GM21723 (cell line): Measurements from ENCODE around the gene PLPPR1.
A peak's percentile ranks its signal among the peaks of the same experiment; 100 is the strongest.
"Not testable (repeated sequence)": the region's sequence is repeated elsewhere in the genome, so short reads cannot be mapped to it uniquely, and the experiment has no call there.

Experiments used
- ATAC-seq: cut with Tn5 transposase; IDR thresholded peaks from one replicate; pipeline ENCODE4 v1.9.1; 2021; ENCODE audit warnings: mild to moderate bottlenecking, moderate library complexity; ENCODE audit not compliant: unreplicated experiment

Gene PLPPR1

DNA sequence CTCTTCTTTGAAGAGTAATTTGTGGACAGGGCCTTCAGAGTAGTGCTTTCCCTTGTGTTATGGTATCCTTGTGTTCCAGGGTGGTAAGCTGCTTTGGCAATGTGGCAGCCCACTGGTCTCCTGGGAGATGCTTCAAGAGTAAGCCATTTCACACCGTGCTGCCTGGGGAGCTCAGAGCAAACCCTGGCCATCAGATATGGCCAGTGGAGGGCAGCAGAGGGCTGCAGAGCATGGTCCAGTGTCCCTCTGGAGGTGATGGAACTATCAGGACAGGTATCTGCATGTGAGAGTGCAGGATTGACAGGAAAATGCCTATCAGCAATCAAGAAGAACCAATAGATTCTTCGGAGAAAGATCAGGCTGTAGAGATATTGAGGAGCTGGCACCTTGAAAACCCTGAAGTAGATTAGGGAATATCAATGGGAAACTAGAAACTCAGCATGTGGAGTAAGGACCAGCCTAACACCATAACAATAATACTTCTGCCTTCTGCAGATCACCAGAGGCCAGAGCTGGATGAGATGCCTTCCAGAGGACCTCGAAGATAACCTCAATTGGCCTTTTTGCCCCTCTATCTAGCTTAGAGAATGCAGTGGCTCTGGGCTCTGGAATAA lies 90.8 kb downstream of the PLPPR1 start:
- peak; percentile 87 for ATAC-seq

DNA sequence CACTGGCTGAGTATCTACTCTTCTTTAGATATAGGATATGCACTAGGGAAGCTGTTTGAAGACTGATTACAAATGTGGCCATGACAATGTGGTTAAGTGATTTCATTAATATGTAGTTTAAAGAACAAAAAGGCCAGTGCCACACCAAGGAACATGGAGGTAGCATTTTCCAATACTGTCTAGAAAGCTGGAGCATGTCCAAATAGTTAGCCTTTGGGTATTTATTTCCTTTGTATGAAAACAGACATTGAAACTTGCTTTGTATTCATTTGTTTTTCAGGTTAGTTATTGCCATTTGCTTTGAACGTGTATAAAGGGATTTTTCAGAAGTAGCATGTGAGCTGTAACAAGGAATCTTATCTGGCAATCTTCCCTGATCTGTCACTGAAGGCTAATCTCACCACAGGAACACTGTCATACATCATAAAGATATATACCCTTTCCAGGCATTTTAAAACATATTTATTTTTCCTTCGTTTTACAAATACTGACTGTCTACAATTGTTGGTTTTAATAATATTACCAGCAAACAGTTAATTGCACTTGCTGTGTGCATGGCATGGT lies 93.4 kb downstream of the PLPPR1 start:
- ATAC-seq, result no peak

DNA sequence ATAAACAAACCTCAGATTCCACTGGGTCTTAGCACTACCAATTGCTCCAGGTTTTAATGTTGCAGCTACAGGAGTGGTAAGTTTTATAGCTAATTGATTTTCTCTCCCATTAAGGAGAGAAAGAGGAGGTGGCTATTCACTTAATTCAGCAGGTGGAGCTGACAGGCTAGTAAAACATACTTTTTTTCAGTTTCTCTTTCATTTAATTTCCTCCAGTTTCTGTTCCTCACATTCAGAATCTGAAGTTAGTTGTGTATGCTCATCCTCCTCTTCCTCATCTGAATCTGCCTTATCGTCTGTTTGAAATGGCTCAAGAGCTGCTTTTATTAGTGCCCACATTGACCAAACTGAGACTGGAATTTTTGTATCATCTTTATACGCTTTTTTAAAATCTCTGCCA lies 98.0 kb downstream of the PLPPR1 start:
- ATAC-seq, result peak; percentile 91

DNA sequence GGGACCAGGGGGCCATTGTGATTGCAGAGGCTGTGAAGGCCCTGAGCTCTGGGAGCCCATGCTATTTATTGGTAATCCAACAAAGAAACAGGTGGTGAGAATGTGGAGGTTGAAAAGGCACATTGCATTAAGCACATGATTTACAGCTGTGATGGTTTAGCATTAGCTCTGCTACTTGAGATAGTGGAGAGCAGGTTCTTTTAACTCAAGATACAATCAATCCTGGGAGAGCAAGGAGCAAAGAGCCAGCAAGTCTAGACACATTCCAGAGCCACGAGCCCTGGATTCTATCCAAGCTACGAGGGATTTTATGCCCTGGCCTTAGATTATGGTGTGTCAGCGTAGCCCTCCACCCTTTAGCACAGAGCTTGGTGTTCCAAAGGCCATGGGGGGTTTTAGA lies 98.8 kb downstream of the PLPPR1 start:
- ATAC-seq, result not testable (repeated sequence)

DNA sequence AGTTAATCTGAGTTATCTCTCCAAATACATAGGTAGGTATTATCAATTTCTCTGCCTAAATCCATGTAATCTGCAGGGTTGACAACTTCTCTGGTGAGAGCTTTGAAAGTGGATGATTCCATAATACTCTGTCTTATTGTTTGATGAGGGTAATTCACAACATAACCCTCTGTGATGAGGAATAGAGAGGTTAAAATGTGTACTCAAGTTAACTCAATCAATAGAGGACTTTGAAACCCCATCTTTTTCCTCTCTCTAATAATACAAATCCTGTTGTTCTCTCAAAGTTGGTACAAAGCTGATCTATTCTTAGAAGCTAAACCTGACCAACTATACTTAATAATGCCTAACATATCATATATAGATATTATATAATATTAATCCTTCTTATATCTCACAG lies 100.1 kb downstream of the PLPPR1 start:
- no peak for ATAC-seq

DNA sequence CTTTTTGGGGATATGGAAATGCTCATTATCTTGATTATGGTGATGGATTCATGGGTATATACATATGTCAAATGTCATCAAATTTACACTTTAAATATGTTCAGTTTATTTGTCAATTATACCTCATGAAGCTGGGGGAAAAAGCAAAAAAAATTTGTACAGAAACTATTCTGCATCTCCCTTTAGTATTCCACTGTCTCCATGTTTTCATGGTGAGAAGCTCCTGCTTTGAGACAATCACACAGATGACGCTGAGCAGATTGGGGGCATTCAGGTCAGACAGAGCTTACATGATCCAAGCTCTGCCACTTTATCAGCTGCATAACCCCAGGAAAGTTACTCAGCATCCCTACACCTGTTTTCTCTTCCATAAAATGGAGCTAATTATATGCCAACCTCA lies 101.5 kb downstream of the PLPPR1 start:
- no peak for ATAC-seq

DNA sequence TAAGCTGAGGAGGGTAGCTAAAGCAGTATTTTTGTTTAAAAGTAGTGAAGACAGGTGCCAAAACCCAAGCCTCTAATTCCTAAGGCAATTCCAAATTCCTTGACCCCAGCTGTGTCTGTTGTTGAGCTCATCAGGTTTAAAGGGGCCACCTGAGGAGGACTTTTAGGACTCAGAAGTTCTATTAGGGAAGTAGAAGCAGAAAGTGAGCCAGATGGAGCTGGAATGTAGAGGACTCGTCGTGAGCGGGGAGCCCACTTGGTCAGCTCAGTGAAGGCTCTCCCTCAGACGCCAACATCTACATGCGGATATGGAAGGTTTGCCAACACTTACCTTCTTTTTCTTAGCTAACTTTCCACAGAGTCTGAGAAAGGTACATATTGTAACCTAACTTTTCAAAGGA lies 102.8 kb downstream of the PLPPR1 start:
- ATAC-seq, result no peak

DNA sequence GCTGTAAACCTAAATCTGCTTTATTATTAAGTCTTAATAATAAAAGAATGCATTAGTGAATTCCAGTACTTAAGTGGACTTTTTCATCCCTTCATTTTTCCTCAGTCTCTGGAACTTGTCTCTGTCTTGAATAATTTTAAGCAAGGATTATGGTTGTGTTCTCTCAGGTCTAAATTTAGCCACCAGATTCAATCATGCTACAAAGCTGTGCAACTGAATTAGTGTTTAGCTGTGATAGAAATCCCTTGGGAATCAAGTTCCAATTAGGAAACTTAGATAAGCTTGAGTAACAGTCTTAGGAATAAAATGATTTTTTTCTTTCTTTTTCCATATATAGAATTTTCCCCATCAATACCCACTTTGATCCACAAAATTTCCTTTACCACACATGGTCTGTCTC lies 104.3 kb downstream of the PLPPR1 start:
- ATAC-seq, result no peak

DNA sequence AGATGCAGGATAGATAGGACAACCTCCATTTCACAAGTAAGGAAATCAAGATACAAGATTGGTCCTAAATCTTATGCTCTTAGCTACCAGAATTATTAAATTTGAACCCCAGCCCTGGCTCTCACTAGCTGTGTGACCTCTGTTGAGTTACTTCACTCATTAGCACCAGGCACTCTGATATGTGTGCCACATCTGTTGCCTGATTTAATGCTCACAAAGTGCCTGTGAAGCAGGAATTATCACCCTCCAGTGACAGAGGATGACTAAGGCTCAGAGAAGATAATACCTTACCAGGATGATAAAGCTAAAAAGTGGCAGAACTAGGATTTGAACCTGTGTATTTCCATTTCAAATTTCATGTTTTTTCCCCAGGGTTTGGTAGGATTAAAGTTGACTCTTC lies 110.0 kb downstream of the PLPPR1 start:
- ATAC-seq, result no peak

DNA sequence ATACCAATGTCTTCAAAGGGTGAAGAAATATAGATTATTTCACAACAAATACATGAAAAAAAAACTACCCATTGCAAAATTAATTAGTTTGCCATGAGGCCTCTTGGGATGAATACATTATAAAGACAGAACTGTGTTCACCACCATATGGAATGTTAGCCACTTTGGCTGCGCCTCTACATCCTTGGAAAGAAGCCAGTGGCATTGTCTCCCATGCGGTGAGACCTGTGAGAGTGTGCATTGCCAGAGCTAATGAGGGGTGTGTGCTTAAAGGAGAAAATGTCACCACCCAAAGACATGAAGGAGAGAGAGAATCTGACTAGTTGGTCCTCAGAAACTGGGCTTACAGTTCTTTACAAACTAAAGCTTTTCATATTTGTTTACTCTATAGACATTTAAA lies 110.6 kb downstream of the PLPPR1 start:
- ATAC-seq, result no peak

DNA sequence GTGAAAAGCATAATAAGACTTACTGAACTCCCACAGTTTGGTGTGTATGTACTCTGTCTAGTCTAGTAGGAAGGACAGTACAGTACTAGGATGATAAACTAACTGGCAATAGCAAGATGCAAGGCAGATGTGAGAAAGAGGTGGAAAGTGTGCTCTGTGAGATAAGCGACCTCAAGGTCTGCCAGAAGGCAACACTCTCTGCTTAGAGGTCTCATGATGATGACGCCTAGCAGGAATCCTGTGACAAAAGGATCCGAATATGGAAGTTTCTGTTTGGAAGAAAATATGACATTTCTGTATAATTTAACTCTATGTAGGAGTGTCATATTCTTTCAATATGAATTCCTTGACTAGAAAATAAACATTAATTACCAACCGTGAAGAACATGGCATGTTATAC lies 112.2 kb downstream of the PLPPR1 start:
- ATAC-seq, result no peak

DNA sequence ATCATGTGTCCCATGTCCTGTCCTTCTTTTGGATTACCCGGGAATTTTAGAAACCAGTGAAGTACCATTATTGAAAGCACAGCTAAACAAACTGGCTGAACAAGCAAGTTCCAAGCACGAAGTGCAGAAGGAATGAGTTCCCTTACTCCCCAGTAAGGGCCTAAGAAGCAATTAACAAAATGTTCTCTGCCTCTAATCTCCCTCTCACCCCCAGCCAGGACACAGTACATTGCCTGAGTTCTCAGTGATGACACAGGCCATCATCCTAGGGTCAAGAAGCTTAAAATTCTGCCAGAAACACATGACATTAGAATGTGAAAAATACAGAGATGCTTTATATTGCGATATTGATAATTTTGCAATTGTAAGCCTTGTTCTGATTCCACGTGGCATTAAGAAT lies 118.0 kb downstream of the PLPPR1 start:
- ATAC-seq, result no peak

DNA sequence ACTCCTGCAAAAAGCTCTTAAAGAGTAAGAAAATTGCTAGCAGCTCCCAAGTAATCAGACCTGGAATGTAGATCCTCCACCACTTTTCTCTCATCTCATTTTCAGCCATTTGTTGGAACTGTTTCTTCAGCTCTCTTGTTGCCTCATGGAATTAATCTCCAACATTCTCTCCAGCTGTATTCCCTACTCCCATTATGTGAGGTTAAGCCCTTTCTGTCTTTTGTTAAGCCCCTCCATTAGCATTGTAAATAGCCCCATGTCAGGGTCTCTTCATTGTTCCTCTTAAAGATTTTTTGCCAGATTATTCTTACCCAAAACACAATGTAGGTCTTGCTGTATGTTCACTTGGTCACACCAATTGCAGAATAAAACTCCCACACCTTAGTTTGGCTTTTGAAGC lies 119.8 kb downstream of the PLPPR1 start:
- no peak for ATAC-seq

DNA sequence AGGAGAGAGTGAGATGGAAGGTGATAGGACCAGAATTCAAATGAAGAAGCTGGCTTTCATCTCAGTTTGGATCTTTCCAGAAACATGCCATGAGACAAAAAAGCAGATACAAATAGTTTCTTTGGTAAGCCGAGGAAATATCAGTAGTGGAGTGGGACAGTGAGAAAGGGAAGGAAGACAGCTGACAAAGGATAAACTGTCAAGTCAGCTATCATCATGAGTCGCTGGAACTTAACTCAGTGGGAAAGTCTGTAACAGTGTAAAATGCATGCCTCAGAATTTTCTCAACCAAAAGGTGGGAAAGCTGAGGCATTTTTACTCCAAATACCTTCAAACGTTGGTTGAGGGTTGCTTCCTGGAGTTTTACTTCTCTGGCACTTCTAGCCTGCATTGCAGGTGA lies 129.8 kb downstream of the PLPPR1 start:
- ATAC-seq, result no peak

DNA sequence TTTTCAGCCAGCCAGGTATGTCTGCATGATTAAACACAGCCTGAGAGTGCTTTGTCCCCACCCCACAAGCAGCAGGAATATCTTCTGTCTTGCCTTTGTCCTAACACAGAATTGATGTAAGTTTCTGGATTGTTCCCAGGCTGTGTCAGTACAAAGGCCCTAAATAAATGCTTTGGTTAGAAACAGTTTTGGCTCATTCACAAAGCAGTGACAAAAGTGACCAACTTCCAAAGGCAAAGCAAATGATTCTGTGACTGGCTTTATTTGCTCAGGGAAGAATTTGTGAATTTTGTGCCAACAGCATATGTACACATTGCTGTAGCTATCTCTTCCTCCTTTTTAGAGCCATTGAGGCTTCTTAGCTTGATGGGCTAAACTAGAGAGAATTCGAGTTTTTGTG lies 133.7 kb downstream of the PLPPR1 start:
- no peak for ATAC-seq

DNA sequence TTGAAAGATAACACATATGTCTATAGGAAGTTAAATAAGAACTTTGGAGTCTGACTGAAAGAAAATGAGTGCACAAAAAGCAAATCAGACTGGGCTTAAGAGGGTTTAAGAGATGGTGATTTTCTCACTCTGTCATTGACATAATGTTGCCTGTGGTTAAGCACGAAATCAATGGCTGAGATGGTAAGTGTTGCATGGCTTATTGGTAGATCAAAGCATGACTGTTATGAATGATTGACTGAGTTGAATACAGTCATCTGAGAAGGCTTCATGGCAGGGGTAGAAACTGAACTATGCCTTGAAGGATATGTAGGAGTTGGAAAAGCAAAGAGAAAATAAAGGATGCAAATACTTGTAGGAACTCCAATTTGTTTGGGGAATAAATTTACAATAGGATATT lies 136.6 kb downstream of the PLPPR1 start:
- no peak for ATAC-seq

DNA sequence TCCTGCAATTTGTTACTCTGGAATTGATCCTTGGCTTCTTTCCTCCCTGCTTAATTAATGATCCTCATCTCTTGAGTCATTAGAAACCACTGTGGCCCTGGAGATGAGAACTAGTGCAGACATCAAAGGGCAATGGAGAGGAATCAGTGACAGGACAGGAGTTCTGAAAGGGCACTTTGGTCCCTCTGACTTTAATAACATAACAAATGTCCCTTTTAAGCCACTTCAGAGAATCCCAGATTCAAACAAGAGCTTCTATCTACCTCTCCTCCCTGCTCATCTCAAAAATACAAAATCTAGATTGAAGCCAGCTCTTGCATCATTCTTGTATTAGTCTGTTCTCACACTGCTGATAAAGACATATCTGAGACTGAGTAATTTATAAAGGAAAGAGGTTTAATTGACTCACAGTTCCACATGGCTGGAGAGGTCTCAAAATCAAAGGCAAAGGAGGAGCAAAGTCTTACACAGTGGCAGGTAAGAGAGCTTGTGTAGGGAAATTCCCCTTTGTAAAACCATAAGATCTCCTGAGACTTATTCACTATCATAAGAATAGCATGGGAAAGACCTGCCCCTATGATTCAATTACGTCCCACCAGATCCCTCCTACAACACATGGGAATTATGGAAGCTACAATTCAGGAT lies 139.1 kb downstream of the PLPPR1 start:
- no peak for ATAC-seq

DNA sequence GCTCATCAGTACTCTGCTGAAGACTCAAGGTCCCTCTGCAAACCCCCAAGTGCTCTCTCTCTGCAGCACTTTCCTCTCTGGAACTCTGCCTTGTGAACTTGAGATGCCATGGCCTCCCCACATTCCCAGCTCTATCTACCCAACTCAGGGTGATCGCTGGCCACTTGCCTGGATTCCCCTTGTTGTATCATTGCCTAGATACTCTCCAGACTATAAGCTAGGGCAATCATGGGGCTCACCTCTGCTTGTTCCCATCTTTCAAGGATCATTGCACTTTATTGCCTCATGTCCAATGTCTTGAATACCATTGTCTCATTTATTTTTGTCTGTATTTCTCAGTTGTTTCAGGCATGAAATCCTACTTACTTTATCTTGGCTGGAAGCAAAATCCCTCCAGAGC lies 144.1 kb downstream of the PLPPR1 start:
- ATAC-seq, result no peak

DNA sequence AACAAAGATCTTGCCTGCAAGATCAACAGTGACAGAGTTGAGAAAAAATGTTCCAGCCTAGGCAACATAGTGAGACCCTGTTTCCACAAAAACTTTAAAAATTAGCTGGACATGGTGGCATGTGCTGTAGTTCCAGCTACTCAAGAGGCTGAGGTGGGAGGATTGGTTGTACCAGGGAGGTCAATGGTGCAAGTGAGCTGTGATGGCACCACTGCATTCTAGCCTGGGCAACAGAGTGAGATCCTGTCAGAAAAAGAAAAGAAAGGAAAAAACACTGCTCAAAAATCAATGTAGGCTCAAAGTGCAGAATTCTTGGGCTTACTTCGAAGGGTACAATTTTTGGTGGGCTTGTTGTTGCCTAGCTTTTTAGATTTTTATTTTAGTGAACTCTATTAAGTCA lies 145.4 kb downstream of the PLPPR1 start:
- ATAC-seq, result no peak

DNA sequence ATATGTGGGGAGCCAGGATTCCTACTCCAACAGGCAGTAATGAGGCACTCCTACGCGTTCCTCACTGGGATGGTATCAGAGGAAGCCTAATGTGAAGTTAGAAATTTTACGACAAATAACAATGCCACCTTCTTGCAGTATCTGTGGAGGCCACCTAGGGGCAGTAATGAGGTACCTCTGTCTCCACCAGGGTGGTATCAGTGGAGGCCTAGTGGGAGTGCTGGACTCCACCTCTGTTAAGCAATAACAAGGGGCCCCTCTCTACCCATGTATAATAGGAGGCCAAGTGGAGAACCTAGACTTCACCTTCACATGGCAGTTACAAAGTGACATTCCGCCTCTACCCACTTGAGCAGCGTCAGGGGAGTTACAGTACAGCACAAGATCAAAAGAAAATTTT lies 147.9 kb downstream of the PLPPR1 start:
- ATAC-seq, result no peak

DNA sequence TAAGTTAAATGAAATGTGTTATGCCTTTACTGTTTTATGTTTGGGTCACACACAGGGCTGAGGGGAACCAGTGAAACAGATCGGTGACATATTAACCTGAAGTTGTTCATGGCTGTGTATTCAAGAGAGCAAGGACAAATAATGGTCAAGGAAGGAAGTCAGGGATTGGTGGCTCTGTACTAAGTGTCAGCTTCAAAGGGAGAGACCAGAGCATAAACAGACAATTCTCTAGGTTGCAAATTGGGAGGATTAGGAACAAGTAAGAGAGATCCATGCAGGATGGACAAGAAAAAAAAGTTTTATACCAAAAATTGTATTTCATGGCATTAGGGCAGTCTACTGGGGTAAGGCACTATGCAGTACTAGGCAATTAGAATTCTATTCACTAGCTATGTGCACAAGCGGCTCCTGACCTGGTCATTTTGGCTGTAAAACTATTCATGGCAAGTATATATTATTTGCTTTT lies 156.3 kb downstream of the PLPPR1 start:
- ATAC-seq, result no peak

DNA sequence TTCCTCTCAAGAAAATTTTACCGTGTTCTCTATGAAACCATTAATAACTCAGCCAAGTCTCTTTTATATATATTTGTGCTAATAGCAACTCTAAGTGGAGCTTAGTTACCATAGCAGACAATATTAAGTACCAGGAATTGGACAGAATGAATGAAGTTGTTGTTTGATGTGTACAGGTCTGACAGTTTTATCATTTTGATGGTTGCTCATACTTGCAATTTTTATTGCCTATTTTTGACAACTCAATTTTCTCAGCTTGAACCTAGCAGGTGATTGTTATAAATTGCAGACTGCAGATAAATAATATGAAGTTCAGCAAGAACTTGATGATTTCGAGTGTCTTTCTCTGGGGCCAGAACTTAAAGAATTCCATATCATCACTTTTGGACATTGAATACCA lies 163.2 kb downstream of the PLPPR1 start:
- no peak for ATAC-seq

DNA sequence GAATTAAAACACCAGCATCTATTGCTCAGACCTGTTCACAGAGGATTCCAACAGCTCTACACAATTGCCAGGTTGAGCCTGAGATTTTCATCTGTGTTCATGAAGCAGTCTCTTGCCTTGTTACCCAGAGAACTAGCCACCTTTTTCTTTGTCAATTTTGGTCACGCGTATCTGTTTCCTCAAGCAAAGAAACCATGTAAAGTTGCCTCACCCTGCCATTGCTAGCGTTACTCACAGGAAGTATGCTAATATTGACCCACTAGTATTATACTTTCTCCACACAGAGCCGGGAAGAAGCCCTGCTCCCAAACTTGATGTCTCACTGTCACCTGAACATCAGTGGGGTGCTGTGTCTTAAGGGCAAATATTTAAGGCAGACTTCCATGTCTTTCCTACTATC lies 168.5 kb downstream of the PLPPR1 start:
- no peak for ATAC-seq
